ENCODE measurements around the gene PAWR.

GRCh38 chr12:79635676-79636075 lies 55.1 kb downstream of the PAWR start:
- TF ChIP-seq POLR2AphosphoS5 (IDR thresholded peaks at IDR 0.05; ENCODE audit: borderline replicate concordance, low read depth, low read length) (no peak), EZH2 (IDR thresholded peaks at IDR 0.05) (no peak)
